ENCODE data around the gene BAIAP2L1. TPM values are rescaled to one million over a fixed set of nuclear protein-coding genes. Genes with fewer than 3 reads are reported as not detected.

The BAIAP2L1 gene
- total RNA-seq, 1 donor from 2014 or later, result 20.6 TPM

GRCh38 chr7:98254516-98254915 lies 146.4 kb downstream of the BAIAP2L1 start:
- no peak for DNase-seq (ENCODE audit: low spot score)
- no peaks in the 10 kb centered on the region for H3K9me3 Mint-ChIP-seq (ENCODE audit: unreplicated experiment)
- peaks cover 12% of the 10 kb centered on the region for H3K36me3 Mint-ChIP-seq (ENCODE audit: low read depth, unreplicated experiment)
- peaks cover 21% of the 10 kb centered on the region for H3K4me1 Mint-ChIP-seq (ENCODE audit: unreplicated experiment)
- no peak overlapping the region for H3K27ac Mint-ChIP-seq (ENCODE audit: unreplicated experiment)
- TF ChIP-seq, protein P1, sequence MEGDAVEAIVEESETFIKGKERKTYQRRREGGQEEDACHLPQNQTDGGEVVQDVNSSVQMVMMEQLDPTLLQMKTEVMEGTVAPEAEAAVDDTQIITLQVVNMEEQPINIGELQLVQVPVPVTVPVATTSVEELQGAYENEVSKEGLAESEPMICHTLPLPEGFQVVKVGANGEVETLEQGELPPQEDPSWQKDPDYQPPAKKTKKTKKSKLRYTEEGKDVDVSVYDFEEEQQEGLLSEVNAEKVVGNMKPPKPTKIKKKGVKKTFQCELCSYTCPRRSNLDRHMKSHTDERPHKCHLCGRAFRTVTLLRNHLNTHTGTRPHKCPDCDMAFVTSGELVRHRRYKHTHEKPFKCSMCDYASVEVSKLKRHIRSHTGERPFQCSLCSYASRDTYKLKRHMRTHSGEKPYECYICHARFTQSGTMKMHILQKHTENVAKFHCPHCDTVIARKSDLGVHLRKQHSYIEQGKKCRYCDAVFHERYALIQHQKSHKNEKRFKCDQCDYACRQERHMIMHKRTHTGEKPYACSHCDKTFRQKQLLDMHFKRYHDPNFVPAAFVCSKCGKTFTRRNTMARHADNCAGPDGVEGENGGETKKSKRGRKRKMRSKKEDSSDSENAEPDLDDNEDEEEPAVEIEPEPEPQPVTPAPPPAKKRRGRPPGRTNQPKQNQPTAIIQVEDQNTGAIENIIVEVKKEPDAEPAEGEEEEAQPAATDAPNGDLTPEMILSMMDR (IDR thresholded peaks at IDR 0.05; ENCODE audit: unreplicated experiment), result no peak
- H3K27me3 Mint-ChIP-seq (ENCODE audit: unreplicated experiment), result peaks cover 4% of the 10 kb centered on the region
- no peak overlapping the region for H3K4me3 Mint-ChIP-seq (ENCODE audit: unreplicated experiment)

- TF ChIP-seq, protein P1 (IDR thresholded peaks at IDR 0.05; ENCODE audit: unreplicated experiment), result no peak
- peak overlapping the region; percentile 94 for H3K4me3 Mint-ChIP-seq (ENCODE audit: unreplicated experiment)
- peak overlapping the region; percentile 57 for H3K27ac Mint-ChIP-seq (ENCODE audit: unreplicated experiment)
- H3K36me3 Mint-ChIP-seq (ENCODE audit: low read depth, unreplicated experiment), result peaks cover 17% of the 10 kb centered on the region
- no peak for DNase-seq (ENCODE audit: low spot score)
- H3K9me3 Mint-ChIP-seq (ENCODE audit: unreplicated experiment), result no peaks in the 10 kb centered on the region
- peaks cover 33% of the 10 kb centered on the region for H3K4me1 Mint-ChIP-seq (ENCODE audit: unreplicated experiment)
- peaks cover 8% of the 10 kb centered on the region for H3K27me3 Mint-ChIP-seq (ENCODE audit: unreplicated experiment)
Measured at GRCh38 chr7:98252425-98253054, 148.3 kb downstream of the BAIAP2L1 start.

DNA sequence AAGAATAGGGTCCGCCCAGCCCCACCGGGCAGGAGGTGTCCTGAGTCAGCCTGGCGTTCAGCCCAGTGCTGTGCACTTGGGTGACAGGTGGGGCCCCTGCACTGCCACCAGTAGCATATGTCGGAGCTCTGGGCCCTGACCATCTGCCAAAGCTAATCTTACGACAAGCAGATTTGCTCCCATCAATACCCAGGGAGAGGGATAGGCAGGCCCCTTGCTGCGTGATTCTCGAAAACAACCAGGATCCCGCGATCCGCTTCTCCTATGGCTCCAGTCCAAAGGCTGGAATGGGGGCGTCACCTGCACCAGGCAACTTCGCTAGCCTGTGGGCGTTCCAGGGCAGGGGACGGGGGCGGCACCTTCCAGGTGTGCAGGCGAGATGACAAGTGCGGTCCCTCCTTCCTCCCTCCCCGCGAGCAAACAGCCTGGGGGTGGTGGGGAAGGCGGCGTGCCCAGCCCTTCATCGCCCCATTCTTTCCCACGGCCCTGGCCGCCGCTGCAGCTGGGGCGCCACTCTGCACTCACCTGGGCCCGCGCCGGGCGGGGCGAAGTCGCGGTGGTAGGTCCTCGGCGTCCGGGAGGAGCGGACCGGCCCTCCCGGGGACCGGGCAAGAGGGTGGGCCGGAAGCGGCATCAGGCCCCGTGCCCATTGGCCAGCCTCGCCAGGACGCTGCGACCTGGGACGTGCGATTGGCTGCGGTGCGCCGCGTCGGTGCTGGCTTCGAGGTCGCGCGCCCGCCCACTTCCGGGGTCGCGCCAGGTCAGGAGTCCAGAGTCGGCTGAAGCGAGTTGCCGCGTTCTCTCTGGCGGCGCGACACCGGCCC lies 149.1 kb downstream of the BAIAP2L1 start, which contains the start of gene TECPR1:
Gene TECPR1 (minus strand): TSS at position 632 of the 824 bp plus-strand sequence. CDS start 6,086 bp downstream, outside the sequence.
- DNase-seq (ENCODE audit: low spot score), result peak; percentile 86
- no peaks in the 10 kb centered on the region for H3K9me3 Mint-ChIP-seq (ENCODE audit: unreplicated experiment)
- peaks cover 38% of the 10 kb centered on the region for H3K4me1 Mint-ChIP-seq (ENCODE audit: unreplicated experiment)
- peaks cover 18% of the 10 kb centered on the region for H3K36me3 Mint-ChIP-seq (ENCODE audit: low read depth, unreplicated experiment)
- peaks cover 10% of the 10 kb centered on the region for H3K27me3 Mint-ChIP-seq (ENCODE audit: unreplicated experiment)
- peak within 1 kb of the TSS; percentile 97 for H3K27ac Mint-ChIP-seq (ENCODE audit: unreplicated experiment)
- TF ChIP-seq, protein P1 (IDR thresholded peaks at IDR 0.05; ENCODE audit: unreplicated experiment), result no peak
- peak within 1 kb of the TSS; percentile 94 for H3K4me3 Mint-ChIP-seq (ENCODE audit: unreplicated experiment)

DNA sequence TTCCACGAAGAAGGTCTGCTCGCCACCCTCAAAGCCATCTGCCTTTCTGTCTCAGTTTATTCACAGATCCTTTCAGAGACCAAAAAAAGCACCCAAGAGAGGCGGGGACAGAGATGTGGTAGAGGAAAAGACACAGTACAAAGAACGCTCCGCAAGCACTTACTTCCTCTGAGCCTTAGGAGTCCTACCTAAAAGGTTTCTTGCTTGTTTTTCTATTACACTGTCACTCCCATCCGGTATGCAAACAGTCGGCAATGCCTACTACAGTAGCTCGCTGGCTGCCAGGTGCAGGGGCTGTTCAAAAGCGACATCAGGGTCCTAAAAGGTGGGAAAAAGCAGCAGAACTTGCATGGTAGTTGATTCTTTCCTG lies 149.7 kb downstream of the BAIAP2L1 start:
- peaks cover 16% of the 10 kb centered on the region for H3K36me3 Mint-ChIP-seq (ENCODE audit: low read depth, unreplicated experiment)
- H3K4me3 Mint-ChIP-seq (ENCODE audit: unreplicated experiment), result peak overlapping the region; percentile 94
- H3K27me3 Mint-ChIP-seq (ENCODE audit: unreplicated experiment), result peaks cover 10% of the 10 kb centered on the region
- H3K9me3 Mint-ChIP-seq (ENCODE audit: unreplicated experiment), result no peaks in the 10 kb centered on the region
- peak overlapping the region; percentile 97 for H3K27ac Mint-ChIP-seq (ENCODE audit: unreplicated experiment)
- no peak for DNase-seq (ENCODE audit: low spot score)
- TF ChIP-seq, protein P1 (IDR thresholded peaks at IDR 0.05; ENCODE audit: unreplicated experiment), result no peak
- peaks cover 38% of the 10 kb centered on the region for H3K4me1 Mint-ChIP-seq (ENCODE audit: unreplicated experiment)

DNA sequence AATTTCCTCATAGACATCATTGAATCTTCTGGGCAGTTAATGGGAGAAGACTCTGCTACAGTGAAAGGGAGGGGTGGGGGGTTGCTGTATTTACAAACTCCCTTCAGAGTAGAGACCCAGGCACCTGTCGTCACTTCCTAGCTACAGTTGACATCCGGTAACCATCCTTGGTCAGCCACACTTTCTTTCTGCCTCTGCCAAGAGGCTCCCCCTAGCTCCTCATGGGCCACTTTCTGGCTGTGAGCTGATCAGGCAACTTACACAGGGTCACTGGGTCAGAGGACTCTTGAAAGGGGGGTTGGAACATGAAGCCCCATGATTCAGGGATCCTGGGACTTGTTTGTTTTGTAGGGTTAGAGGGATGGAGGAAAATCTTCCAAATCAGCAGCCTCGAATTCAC lies 150.1 kb downstream of the BAIAP2L1 start:
- Mint-ChIP-seq H3K27me3 (ENCODE audit: unreplicated experiment) (peaks cover 10% of the 10 kb centered on the region), H3K4me1 (ENCODE audit: unreplicated experiment) (peaks cover 40% of the 10 kb centered on the region), H3K36me3 (ENCODE audit: low read depth, unreplicated experiment) (peaks cover 16% of the 10 kb centered on the region), H3K4me3 (ENCODE audit: unreplicated experiment) (peak overlapping the region; percentile 94), H3K9me3 (ENCODE audit: unreplicated experiment) (no peaks in the 10 kb centered on the region), H3K27ac (ENCODE audit: unreplicated experiment) (peak overlapping the region; percentile 97)
- TF ChIP-seq, protein P1 (IDR thresholded peaks at IDR 0.05; ENCODE audit: unreplicated experiment), result no peak
- peak; percentile 39 for DNase-seq (ENCODE audit: low spot score)
